GM19239 (cell line): ENCODE measurements around the gene NARS2.

ENCODE experiments used
- DNase-seq: peaks from one replicate; pipeline ENCODE4 v3.0.0; 2011; ENCODE audit warnings: low spot score; ENCODE audit not compliant: insufficient read length
- FAIRE-seq: peaks from 2 replicates; lab custom pipeline; 2011; peaks lifted over from hg19 to GRCh38; lab: Jason Lieb, UNC

The NARS2 gene

GRCh38 chr11:78419327-78419726, 155.3 kb downstream of the NARS2 start:
- no peak for FAIRE-seq
- DNase-seq, result no peak

DNA sequence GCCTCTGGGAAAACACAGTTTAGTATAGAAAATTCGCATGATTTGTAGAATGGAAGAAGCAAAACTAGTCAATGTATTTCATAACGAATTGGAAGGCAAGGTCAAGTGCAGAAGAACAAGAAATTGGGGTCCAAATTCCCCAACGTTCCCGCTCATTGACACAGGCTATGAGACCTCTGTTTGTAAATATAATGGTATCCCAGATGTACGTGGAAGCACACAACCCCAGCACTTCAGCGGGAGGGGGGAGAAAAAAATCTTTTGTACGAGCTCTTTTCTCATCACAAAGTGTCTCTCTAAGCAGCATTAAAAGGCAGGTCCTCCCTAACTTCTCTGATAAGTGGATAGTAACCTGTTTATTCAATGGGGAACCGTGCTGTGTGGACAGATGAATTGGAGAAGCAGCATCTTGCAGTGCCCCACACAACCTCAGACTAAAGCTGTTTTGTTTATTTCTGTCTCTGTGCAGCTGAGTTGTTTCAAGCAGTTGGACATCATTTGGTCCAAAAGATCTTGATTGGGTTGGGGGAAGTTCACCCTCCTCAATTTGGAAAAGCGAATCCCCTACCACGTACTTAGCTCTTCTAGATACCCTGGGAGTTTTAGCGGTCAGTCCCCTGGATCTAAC, 156.0 kb downstream of the NARS2 start:
- FAIRE-seq, result no peak
- no peak for DNase-seq

DNA sequence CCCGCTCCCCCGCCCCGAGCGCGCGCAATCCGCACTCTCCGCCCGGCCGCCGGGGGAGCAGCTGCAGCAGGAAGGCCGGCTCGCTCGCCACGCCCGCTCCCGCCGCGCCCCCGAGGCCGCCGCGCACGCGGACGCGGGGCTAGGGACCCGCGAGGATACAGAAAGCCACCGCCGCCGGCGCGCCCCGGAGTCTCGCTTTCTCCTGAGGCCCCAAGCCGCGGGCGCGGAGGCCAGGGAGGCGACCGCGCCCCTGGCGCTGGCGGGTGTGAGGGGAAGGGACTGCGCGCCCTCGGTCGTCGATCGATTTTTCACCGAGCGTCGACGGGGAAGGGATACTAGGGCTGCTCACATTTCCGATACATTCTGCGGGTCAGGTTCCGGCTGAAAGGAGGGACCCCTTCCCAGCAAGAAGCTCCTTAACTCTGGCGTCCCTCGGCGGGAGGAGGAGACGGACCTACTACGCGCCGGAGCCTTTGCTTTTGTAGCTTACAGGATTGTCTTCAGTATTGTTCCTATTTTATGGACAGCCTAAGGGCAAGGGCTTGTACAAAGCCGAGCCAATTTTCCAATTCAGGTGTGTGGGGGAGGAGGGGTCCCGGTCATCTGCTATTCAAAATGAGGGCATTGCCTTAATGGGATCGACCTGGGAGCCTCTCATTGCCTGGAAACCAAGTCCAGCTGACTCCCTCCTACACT, 156.6 kb downstream of the NARS2 start:
- FAIRE-seq (no peak), DNase-seq (peak; percentile 73)

- FAIRE-seq (no peak), DNase-seq (no peak)
These were observed 157.3 kb downstream of the NARS2 start, which contains the start of gene GAB2 for GRCh38 chr11:78417175-78417887. Gene GAB2, minus strand, starts transcription at chr11:78417820. Its CDS starts 100 bp downstream, at chr11:78417720.

GRCh38 chr11:78416285-78417174, 158.1 kb downstream of the NARS2 start:
- FAIRE-seq (peak; percentile 18), DNase-seq (peak; percentile 42)

GRCh38 chr11:78415338-78415737, 159.3 kb downstream of the NARS2 start:
- FAIRE-seq (no peak), DNase-seq (no peak)

DNA sequence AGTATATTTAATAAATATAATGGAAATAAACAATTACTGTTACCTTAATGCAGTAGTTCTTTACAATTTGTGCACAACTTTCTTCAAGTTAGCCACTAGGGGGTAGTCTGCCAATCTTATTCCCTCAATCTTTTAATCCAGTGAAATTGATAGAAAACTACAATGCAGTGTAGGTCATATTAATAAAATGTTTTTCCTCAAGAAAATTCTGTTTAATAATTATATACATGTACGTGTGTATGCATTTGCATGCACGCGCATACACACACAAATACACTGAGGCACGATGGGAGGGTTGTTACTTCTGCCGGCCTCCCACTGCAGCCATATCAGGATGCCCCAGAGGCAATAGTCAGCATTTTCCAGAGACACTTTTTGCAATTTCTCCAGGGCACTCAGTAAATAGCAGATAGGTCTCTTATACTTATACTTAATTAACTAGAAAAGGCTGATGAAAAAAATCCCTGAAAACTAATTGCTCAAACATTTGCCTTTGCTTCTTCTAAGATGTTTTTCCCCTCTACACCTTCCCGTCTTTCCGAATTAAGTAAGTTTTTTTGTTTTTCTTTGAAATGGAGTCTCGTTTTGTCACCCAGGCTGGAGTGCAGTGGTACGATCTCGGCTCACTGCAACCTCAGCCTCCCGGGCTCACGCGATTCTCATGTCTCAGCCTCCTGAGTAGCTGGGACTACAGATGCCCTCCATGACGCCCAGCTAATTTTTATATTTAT, 160.2 kb downstream of the NARS2 start:
- DNase-seq (no peak), FAIRE-seq (no peak)

GRCh38 chr11:78408619-78409018, 166.0 kb downstream of the NARS2 start:
- no peak for FAIRE-seq
- DNase-seq, result no peak

DNA sequence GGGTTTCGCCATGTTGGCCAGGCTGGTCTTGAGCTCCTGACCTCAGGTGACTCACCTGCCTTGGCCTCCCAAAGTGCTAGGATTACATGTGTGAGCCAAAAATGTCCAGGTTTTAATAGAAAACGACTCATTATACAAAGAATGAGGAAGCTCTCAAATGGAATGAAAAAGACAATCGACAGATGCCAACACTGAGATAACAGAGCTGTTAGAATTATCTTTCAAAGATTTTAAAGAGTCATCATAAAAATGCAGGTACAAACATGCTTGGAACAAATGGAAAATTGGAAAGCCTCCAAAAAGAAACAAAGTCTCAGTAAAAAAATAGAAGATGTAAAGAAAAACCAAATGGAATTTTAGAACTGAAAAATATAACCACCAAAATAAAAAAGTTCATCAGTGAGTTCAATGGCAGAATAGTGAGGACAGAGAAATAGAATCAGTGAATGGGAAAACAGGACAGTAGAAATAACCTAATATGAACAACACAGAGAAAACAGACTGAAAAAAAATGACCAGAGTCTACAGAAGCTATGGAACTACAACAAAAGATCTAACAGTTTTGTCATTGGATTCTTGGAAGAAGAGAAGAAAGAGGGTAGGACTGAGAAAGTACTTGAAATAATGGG, 168.0 kb downstream of the NARS2 start:
- FAIRE-seq, result no peak
- no peak for DNase-seq

- FAIRE-seq (no peak), DNase-seq (no peak)
These were observed 168.9 kb downstream of the NARS2 start for GRCh38 chr11:78405805-78406204.

DNA sequence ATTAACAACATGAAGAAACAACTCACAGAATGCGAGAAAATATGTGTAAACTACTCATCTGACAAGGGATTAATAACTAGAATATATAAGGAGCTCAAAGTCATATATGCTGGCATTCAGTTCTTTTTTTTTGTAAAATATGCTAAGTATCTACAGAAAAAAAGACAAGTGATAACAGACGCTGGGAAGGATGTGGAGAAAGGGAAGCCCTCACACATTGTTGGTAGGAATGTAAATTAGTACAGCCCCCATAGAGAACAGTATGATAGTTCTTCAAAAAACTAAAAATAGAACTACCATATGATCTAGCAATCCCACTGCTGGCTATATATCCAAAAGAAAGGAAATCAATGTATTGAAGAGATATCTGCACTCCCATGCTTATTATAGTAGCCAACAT, 170.9 kb downstream of the NARS2 start:
- DNase-seq, result no peak
- FAIRE-seq, result no peak

DNA sequence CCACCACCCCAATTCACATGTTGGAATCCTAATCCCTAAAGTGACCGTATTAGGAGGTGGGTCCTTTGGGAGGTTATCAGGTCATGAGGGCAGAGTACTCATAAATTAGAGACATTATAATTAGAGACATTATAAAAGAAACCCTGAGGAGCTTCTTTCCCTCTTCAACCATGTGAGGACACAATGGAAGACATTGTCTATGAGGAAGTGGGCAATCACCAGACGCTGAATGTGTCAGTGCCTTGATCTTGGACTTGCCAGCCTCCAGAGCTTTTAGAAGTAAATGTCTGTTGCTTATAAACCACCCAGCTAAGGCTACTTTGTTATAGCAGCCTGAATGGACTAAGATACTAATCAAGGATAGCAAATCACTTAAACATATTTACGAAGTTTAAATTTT, 171.8 kb downstream of the NARS2 start:
- no peak for FAIRE-seq
- DNase-seq, result no peak

- DNase-seq (no peak), FAIRE-seq (no peak)
These were observed 174.0 kb downstream of the NARS2 start for GRCh38 chr11:78400702-78401101.

DNA sequence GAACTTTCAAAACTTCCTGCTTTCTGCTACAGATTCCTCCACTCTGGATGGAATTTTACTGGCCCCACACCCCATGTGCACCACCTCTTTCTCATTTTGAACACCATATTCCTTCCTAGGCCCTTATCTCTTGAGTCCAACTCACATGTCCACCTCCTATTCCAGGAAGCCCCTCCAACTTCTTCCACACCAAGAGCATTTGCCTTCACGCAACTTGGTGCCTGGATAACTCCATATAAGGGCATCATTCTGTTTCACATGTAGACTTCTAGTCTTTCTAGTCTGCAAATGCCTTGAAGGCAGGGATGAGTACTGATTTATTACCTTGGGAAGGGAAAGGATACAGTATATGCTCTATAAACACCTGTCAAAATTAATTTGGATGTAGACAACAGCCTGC, 174.5 kb downstream of the NARS2 start:
- no peak for FAIRE-seq
- DNase-seq, result no peak

DNA sequence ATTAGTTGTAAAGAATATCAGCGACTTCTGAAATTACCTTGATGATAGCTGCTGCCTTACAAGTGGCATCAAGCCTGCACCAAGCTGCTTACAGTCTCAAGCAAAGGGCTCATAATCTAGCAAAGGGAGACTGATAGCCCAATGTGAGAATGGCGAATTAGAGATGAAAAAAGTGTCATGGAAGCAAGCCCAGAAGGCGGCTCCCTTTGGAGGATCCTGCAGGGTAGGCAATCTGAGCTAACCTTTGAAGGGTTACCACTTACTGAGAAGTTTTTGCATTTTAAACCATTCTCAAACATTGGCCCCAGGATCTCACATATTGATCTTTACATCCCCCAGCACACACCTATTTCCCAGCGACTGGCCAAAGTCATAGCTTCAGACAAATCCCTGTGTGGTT, 175.5 kb downstream of the NARS2 start:
- FAIRE-seq (no peak), DNase-seq (no peak)

- FAIRE-seq (no peak), DNase-seq (no peak)
These were observed 175.9 kb downstream of the NARS2 start for GRCh38 chr11:78398715-78399114.

GRCh38 chr11:78397398-78397797, 177.3 kb downstream of the NARS2 start:
- FAIRE-seq (peak; percentile 73), DNase-seq (no peak)

GRCh38 chr11:78395597-78395996, 179.1 kb downstream of the NARS2 start:
- FAIRE-seq, result no peak
- no peak for DNase-seq

DNA sequence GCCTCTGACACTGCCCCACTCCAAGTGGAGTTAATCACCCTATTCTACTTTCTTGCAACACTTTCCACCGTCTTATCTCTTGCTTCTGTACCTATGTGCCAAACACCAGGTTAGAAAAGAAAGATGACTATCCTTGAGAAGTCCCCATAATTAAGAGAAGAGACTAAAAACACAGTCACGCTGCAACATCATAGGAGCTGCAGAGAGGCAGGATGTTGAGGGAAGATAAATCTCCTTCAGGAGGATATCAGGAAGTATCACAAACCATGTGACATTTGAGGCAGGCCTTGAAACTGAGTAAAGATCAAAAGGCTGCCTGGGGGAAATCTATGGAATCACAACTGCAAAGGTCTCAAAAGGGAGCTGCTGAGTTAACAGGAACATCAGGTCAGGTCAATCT, 181.8 kb downstream of the NARS2 start:
- DNase-seq, result no peak
- FAIRE-seq, result no peak
